Tongue (tissue), 2 donors: ENCODE measurements around the gene AGAP1. TPM values are rescaled to one million over a fixed set of nuclear protein-coding genes. Genes with fewer than 3 reads are reported as not detected.
"Not testable (repeated sequence)": the region's sequence is repeated elsewhere in the genome, so short reads cannot be mapped to it uniquely, and the experiment has no call there.

ENCODE experiments used
- DNase-seq: peaks from one replicate; pipeline ENCODE4 v3.0.0-alpha.2; 2015
- total RNA-seq: library from RNA; depleted of rRNA; stranded (reverse); fragments of >200 nt; gene quantifications from one replicate; pipeline ENCODE4 v1.2.3, GENCODE V29; 2014

Gene AGAP1
- total RNA-seq, 1 donor from 2014 or later, result 33.0 TPM

- no peak for DNase-seq
These were observed 429.0 kb downstream of the AGAP1 start for GRCh38 chr2:235922839-235923238.

DNA sequence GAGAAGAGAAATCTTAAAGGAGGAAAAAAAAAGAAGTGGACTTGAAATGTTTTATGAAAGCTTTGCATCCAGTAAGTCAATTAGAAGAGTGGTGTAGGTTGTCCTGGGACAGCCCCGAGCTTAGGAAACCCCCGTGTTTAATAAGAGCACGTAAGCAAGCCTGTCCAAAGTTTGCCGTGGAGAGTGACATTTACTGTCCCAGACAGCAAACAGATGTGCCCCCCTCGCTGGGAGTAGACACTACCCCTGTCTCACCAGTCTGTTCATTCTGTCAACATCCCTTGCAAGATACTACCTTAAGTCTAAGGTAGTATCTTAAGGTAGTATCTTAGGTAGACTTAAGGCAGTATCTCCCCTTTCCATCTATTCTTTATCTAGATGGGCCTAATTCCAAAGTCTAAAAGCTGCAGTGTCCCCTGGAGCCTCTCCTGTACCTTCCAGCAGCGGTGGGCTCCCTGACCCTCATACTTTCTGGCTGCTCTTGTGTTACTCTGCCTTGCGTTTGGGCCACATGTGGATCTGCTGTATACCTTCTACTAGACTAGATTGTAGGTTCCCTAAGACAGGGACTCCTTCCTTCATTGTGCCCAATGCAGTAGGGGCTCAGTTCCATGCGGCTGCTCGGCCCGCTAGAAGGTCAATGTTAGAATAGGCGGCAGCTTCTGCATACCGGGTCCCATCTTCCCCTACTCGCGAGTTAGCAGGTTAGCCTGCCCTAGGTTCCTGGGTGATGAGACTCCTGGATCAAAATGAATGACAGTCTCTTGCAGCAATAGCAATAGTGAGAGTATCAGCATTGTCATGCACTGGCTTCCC is 430.2 kb downstream of the AGAP1 start:
- DNase-seq, result no peak

DNA sequence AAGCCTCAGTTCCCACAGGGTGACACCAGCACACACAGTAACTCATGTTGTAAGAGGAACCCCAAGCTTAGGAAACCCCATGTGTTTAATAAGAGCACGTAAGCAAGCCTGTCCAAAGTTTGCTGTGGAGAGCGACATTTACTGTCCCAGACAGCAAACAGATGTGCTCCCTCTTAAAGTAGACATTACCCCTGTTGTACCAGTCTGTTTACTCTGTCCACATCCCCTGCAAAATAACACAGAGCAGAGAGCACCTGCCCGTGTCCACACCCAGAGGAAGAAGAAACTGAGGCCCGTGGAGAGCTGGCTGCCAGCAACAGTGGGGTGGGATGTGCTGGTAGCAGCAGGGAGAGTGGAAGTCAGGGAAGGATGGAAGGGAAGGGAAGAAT is 430.8 kb downstream of the AGAP1 start:
- DNase-seq, result no peak

DNA sequence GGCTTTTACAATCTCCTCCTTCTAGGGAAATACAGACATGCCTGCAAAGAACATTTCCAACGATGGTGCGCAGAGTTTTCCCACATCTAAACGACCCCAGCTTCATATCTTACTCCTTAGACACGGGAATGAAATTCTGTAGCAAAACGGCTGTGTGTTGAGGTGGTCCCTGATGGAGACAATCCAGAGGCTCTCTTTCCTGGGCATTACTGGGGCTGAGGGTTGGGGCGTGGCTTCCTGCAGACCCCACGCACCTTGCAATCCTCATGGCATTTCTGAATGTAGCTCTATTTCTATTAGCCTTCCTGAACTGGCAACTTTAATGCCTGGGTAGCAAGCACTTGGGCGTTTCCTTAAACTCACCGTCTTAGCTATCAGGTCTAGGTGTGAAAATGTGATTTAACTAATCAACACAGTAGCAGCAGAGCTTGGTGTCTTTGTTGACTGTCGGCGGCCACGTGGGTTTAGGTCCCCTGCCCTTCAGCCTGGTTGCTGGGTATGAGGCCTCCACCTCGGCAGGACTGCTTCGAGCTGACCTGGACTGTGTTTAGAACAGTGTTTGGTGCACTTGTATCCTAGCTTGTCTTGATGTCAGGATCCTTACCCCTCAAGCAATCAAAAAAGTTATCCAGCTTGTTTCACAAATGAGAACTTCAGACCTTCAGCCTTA is 431.5 kb downstream of the AGAP1 start:
- no peak for DNase-seq

DNA sequence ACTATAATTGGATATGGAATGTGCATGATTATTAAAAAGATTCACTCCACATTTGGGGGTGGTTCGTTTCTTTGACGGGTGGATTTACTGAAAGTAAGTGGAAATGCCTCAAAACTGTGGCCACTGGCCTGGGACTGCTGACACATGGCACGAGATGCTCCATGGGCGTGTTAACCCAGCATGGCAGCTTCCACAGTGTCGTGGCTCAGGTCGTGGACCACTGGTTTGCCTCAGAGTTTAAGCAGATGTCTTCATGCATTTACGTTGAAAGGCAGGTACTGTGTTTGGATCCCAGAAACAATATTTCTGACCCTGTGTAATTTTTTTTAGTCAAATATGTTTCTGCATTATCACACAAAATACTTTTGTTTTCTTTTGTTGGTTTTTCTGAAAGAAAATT is 432.4 kb downstream of the AGAP1 start:
- no peak for DNase-seq

GRCh38 chr2:235928751-235929370 is 435.0 kb downstream of the AGAP1 start:
- DNase-seq, result peak; percentile 90

- no peak for DNase-seq
These were observed 436.9 kb downstream of the AGAP1 start for GRCh38 chr2:235930701-235931100.

- DNase-seq, result no peak
These were observed 437.8 kb downstream of the AGAP1 start for GRCh38 chr2:235931676-235932075.

DNA sequence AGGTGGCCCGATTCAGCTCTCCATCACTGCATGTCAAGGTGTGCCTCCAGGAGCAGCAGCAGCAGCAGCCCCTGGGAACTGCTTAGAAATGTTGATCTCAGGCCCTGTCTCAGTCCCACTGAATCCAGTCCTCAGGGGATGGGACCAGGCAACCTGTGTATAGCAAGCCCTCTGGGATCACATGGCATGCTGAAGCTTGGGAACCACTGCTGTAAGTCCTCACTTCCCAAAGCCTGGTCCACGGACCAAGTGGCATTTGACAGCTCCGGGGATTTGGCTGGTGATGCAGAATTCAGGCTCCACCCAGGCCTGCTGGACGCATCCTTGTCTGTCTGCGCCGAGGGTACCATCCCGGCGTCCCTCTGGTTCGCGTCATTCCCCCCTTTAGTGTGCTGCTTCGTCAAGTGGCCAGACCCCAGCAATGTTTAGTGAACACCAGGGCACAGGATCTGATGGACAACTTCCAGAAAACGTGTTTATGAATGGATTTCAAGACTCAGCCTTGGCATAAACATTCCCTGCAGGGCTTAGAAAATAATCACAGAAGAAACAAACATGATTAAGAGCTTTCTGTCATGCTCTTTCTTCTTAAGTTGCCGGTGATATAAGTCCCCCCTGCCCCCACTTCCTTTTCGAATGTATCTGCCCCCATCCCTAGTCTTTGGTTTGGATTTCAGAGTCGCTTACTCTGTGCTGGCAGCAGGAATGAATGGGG is 440.4 kb downstream of the AGAP1 start:
- peak; percentile 27 for DNase-seq

- DNase-seq, result peak; percentile 48
These were observed 441.1 kb downstream of the AGAP1 start for GRCh38 chr2:235934774-235935484.

- no peak for DNase-seq
These were observed 441.9 kb downstream of the AGAP1 start for GRCh38 chr2:235935773-235936172.

GRCh38 chr2:235936493-235936892 is 442.6 kb downstream of the AGAP1 start:
- DNase-seq, result no peak

- DNase-seq, result no peak
These were observed 443.2 kb downstream of the AGAP1 start for GRCh38 chr2:235937087-235937486.

DNA sequence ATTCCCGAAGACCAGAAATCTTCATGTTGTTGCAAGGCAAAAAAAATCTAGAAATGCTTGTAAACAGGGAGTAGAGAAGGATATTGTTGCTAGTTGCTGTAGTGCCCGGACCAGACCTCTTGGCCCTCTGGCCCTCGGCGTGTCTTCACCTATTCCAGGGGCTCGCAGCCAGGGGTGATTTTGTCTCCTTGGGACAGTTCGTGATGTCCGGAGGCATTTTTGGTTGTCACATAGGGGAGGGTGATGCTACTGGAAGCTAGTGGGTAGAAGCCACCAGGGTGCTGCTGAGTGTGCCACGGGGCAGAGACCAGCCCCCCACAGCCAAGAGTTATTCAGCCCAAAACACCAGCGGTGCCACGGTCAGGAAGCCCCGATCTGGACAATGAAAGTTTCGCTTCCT is 443.7 kb downstream of the AGAP1 start:
- no peak for DNase-seq

DNA sequence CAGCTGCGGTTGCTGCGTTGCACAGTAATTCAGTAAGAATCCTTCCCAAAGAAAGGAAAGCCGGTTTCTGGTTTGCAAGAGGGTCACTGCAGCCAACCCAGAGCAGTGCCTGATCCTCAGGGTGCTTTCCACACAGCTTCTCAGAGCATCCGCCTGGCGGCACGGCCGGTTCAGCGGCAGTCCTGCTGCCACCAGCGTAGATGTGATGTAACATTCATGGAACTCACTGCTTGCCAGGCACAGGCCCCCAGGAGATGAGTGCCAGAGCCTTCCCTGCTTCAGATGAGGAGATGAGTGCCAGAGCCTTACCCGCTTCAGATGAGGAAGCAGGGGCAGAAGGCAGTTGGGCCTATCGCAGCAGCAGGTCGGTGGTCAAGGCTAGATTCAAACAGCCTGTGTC is 444.1 kb downstream of the AGAP1 start:
- no peak for DNase-seq

- DNase-seq, result no peak
These were observed 444.8 kb downstream of the AGAP1 start for GRCh38 chr2:235938611-235939010.

- DNase-seq, result no peak
These were observed 445.6 kb downstream of the AGAP1 start for GRCh38 chr2:235939471-235939870.

GRCh38 chr2:235940330-235940729 is 446.5 kb downstream of the AGAP1 start:
- DNase-seq, result peak; percentile 16

GRCh38 chr2:235944591-235944990 is 450.7 kb downstream of the AGAP1 start:
- DNase-seq, result no peak

- DNase-seq, result no peak
These were observed 451.8 kb downstream of the AGAP1 start for GRCh38 chr2:235945608-235946140.

- DNase-seq, result no peak
These were observed 452.7 kb downstream of the AGAP1 start for GRCh38 chr2:235946590-235946989.

GRCh38 chr2:235947055-235947454 is 453.2 kb downstream of the AGAP1 start:
- DNase-seq, result not testable (repeated sequence)
